GM21717 (cell line): Measurements from ENCODE around the gene GARIN5B.

ENCODE experiments used
- ATAC-seq: cut with Tn5 transposase; IDR thresholded peaks from one replicate; pipeline ENCODE4 v1.9.1; 2021; ENCODE audit warnings: mild to moderate bottlenecking, moderate library complexity; ENCODE audit not compliant: unreplicated experiment

The GARIN5B gene

DNA sequence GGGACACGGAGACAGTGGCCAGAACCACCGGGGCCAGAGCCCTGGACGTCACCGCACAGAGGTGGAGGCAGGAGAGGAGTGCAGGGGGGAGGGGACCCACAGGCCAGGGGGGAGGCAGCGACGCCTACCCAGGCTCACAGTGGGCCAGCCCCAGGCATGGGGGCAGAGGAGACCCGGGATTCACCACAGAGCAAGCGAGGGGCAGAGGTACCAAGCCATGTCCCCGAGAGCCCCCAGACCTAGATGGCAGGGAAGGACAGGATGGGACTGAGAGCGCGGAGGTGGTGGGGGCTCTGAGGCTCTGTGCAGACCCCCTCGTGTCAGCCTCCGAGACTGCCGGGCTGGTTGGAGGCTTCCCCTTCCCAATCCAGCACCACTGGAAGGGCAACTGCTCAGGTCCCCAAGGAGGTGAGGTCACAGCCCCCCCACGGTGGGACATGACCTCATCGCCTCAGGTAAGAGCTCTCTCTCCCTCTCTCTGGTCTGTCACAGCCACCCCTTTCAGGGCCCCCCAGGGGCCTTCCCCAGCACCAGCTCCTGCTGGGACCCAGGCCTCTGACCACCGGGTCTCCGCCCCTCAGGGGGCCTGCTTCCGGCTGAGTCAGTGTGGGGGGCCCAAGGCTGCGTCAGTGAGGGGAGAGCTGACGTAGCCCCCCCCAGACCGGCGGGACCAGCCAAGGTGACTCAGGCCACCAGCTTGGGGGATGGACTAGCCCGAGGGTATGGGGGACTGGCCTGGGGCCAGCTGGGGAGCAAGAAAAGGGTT, 9.4 kb upstream of the GARIN5B start:
- no peak for ATAC-seq

DNA sequence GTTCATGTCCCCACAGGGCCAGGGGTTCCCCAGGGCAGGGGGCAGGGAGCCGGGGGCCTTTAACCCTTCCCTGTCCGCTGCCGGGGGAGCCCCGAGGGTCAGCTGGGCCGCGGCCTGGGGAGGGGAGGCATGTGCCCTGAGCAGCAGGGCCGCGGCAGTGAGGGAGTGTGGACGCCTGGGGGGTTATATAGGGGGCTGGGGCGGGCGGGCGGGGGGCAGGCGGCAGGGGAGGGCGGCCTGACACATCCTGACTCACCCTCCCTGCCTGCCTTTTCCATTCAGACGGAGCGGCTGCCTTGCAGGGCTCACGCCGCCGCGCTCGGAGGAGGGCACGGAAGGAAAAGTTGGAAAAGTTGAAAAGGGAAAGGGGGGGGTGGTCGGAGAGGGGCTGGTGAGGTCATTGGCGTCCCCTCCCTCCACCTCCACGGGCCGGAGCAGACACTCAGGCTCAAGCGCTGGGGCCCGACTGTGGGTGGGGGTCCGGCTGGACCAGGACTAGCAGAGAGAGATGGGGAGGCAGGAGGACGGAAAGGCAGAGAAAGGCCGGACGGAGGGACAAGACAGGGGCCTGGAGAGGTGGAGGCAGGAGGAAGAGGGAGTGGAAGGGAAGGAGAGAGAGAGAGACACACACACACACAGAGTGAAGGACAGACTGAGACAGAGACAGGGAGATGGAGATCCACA, 7.4 kb upstream of the GARIN5B start, which contains the start of gene IL11:
TSS of gene IL11 (minus strand) at position 159 of the 684 bp plus-strand sequence. CDS start at position 6, 153 bp downstream.
- no peak for ATAC-seq

DNA sequence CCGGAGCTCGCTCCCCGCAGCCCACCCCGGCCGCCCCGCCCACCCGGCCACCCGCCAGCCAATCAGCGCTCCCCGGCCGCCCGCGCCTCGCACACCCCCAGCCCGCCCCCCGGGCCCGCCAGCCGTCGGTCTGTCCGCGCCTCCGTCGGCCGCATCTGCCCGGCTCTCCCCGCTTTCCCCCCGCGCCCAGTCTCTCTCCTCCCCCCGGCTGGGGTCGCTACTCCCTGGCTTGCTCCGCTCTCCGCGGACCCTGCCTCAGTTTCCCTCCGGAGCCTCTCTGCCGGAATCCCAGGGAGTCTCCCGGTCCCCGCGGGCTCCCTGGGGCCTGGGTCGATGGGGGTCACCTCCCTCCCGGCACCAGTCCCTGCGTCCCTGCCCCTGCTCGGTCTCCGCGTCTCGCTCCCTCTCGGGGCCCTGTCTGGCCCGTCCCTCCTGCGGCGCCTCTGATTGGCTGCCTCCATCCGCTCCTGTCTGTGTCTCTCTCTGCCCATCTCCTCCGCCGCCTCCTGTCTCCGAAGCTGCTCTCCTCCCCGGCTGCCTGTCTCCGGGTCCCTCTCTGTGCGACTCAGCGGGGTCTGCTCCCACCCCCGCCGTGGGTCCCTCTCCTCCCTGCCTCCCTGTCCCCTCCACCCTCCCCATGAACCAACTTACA, 6.7 kb upstream of the GARIN5B start:
- ATAC-seq = no peak

DNA sequence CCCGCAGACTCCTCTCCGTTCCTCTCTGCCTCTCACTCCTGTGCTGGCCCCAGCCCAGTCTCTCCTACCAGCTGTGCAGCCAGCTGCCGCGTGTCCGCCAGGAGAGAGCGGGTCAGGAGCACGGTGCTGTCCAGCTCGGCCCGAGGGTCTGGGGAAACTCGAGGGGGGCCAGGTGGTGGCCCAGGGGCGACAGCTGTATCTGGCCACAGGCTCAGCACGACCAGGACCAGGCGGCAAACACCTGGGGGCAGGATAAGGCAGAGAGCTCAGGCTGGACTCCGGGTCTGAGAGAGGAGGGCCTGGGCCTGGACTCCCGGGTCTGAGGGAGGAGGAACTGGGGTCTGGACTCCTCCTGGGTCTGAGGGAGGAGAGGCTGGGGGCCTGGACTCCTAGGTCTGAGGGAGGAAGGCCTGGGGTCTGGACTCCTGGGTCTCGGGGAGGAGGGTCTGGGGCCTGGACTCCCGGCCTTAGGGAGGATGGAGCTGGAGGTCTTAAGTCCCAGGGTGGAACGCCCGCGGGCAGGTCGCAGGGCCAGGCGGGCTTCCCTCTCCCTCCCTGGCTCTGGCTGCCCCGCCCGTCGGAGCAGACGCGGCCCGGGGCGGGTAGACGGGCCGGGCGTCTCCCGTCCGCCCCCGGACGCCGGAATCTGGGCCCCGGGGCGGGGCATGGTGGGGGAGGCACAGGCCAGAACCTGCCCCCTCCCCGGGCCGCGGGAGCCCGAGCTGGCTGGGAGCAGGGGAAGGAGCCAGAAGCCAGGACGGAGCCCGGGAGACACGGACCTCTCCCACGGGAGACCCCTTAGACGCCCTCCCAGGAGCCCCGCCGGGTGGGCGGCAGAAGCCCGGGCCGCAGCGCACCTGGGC, 5.9 kb upstream of the GARIN5B start:
- ATAC-seq = no peak

DNA sequence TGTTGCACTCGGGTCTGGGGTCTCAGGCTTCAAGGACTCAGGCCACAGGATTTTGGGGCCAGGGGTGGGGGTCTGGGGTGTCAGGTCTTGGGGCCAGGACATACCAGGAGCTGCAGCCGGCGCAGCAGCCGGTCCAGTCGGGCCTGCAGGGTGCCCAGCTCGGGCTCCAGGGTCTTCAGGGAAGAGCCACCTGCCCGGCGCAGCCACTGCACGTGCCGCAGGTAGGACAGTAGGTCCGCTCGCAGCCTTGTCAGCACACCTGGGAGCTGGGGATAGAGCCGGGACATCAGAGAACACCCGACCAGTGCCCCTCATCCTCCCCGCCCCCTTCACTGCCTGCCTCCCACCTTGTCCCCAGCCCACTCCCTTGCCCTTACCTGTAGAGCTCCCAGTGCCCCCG, 5.0 kb upstream of the GARIN5B start:
- no peak for ATAC-seq

DNA sequence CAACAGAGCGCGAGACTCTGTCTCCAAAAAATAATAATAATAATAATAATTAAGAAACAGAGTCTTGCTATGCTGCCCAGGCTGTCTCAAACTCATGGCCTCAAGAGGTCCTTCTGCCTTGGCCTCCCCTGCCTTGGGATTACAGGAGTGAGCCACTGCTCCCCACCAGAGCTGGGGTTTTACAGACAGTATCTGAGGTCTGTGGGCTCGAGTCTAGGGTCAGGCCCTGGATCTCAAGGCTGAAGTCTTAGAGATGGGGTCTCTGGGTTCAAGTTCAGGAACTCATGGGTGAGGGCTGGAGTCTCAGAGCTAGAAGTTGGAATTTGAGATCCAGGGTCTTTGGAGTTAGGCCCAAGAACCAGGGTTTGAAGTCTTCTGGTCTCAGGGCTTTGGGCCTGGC, 3.7 kb upstream of the GARIN5B start:
- no peak for ATAC-seq

DNA sequence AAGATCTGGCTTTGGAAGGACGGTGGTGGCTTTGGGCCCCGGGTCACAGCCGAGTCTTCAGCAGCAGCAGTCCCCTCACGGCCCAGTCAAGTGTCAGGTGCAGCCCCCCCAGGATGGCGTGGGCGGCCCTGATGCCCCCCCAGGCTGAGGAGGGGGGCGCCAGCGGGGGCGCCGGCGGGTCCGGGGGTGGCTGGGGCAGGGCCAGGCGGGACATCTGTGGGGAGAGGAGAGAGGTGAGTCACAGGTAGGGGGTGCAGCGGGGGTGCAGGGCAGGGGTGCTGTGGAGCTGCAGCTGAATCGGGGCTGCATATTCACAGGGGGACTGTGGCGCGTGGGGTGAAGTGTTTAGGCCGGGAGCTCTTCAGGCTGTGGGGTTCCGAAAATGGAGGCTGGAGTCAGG, 2.9 kb upstream of the GARIN5B start:
- no peak for ATAC-seq

DNA sequence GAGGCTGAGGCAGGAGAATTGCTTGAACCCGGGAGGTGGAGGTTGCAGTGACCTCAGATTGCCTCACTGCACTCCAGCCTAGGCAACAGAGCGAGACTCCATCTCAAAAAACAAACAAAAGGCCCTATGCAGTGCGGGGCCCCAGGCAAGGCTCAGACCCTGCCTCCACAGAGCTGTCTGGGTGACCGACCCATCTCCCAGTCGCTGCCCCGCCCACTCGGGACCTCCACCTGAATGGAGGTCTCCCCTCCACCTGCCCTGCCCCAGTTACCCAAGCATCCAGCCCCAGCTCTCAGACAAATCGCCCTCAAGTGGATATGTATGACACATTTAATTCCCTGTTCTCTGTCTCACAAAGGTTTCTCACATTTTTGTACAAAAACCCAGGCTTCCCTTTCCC, 2.2 kb upstream of the GARIN5B start:
- no peak for ATAC-seq

DNA sequence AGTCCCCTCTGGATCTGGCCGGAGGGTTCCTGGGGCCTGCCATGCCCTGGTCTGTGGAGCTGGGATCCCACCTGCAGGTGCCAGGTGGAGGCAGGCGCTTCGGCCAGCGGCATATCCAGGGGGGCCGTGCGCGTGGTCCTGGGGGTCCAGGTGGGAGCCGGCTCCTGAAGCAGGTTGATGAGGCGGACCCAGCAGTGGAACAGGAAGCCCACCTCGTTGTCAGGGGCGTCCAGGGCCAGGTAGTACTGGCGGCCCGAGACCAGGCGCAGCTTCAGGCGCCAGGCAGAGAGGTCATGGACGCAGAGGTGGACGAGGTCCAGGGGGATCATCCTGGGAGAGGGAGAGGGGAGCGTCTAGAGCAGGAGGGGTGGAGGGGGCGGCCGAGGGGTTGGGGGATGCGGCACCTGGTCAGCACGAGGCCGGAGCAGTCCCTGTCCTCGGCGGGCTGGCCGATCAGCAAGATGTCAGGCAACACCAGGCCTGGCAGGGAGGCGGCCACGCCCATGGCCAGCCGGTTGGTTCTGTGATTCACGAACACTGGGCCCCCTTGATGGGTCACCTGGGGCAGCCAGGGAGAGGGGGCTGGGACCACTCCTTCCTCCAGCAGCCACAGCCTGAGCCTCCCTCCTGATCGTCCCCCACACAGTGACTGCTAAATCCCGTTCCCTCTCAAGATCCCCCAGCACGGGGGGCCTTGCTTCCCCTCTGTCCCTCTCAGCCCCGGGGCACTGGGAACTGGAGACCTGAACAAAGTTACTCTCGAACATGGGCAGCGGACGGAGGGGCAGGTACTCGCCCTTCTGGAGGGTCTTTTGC, 678 bp downstream of the GARIN5B start:
- no peak for ATAC-seq

DNA sequence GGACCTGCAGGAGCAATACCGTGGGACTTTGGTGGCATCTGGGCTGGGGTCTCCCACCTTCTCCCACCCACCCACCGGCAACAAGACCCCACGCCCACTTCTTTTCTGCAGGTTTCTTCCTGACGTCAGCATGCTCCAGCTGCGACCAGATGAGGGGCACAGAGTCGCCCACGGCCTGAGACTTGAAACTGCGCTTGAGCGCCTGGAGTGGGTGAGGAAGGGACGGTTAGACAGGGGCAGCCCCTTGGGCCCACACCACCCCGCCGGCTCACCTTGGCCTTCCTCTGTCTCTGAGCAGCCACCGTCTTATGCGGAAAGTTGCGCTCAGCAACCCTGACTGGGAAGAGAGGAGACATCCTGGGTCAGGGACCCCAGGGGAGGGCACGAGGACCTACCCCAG, 2.2 kb downstream of the GARIN5B start:
- no peak for ATAC-seq

DNA sequence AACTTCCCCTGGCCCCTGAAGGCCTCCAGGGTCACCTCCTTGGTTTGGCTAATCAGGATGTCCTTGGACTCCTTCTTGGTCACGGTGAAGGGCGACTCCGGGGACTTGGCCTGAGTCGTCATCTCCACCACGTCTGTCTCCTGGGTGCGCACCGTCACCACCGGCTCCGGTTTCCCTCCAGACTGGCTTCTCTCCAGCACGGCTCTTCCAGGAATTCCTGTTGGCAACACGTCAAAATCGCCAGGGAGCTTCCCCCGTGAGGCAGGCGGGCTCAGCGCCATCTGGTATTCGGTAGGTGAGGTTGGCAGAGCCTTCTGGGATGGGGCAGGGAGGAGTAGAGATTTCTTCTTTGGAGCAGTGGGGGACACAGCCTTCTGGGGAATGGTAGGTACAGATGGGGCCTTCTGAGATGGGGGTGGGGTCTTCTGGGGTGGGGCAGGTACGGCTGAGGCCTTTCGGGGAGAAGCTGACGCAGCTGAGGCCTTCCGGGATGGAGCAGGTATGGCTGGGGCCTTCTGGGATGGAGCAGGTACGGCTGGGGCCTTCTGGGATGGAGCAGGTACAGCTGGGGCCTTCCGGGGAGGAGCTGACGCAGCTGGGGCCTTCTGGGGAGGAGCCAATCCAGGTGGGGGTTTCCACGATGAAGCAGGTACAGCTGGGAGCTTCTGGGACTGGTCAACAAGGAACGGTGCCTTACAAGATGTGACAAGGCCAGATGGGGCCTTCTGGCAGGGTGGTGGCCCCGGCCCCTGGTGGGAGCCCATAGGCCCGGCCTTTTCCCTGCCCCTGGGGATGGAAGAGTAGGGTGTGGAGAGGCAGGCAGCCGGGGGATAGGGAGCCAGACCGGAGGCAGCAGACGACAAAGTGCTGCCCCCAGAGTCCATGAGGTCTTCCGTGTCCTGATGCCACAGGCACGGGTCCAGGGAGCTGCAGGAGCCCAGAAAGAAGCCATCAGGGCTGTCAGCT, 3.8 kb downstream of the GARIN5B start:
- ATAC-seq = no peak

DNA sequence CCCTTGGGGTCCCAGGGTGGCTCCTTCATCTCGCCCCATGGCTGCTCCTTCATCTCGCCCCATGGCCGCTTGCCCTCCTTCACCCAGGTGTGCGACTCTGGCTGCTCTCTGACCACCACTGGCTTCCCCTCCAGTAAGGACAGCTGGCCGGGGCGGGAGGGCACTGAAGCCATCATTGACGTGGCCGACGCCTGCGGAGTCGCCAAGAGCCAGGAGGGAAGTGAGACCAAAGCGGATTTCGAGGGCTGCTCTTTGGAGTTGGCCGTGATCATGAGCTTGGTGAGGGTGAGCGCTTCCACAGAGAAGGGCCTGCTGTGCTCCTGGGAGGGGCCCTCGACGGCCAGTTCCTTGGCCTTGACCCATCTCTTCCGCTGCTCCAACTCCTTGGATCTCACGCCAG, 4.6 kb downstream of the GARIN5B start:
- ATAC-seq = no peak

DNA sequence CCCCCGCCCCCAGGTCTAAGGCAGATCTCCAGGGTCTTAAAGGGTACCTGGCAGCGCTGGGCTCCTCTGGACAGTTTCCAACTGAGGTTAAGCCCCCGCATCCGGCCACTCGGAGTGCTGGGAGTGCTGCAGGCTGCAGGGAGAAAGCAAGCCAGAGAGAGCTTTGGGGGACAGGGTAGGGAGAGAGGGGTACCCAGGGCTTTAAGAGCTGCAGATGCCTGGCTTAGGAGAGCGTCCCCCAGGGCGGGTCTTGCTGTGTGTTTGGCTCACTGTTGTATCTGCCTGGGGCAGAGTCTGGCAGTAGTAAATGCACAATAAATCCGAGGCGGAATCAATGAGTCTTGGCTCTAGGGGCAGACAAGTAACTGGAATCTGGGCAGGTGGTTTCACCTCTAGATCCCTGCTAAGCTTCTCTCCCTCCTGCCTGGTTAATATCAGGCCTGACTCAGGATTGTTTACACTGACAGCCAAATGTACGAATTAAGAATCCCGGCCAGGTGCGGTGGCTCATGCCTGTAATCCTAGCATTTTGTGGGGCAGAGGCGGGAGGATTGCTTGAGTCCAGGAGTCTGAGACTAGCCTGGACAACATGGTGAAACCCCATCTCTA, 7.7 kb downstream of the GARIN5B start:
- ATAC-seq = no peak

DNA sequence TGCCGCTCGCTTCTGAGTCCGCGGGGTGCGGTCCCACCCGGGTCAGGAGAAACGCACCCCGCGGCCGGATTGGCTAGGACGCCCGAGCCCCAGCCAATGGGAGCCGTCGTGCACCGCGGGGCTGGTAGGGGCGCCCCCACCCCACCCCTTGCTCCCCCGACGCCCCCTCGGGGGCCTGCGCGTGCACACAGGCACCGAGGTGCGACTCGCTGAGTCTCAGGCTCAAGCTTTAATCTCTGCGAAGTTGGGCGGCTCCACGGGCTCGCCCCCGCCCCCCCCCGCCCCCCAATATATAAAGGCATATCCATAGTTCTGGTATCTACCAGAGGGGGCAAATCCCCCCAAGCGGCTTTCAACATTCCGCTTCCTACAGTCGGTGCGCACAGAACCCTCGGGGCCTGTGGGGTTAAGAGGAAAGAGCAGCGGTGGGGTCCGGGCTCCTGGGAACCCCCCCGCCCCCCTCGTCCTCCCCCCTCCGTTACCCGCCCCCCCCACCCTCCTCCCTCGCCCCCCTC, 8.3 kb downstream of the GARIN5B start, which contains the start of gene COX6B2:
TSS of gene COX6B2 (minus strand) at position 22 of the 515 bp plus-strand sequence. CDS start 198 bp downstream, outside the sequence.
- no peak for ATAC-seq

DNA sequence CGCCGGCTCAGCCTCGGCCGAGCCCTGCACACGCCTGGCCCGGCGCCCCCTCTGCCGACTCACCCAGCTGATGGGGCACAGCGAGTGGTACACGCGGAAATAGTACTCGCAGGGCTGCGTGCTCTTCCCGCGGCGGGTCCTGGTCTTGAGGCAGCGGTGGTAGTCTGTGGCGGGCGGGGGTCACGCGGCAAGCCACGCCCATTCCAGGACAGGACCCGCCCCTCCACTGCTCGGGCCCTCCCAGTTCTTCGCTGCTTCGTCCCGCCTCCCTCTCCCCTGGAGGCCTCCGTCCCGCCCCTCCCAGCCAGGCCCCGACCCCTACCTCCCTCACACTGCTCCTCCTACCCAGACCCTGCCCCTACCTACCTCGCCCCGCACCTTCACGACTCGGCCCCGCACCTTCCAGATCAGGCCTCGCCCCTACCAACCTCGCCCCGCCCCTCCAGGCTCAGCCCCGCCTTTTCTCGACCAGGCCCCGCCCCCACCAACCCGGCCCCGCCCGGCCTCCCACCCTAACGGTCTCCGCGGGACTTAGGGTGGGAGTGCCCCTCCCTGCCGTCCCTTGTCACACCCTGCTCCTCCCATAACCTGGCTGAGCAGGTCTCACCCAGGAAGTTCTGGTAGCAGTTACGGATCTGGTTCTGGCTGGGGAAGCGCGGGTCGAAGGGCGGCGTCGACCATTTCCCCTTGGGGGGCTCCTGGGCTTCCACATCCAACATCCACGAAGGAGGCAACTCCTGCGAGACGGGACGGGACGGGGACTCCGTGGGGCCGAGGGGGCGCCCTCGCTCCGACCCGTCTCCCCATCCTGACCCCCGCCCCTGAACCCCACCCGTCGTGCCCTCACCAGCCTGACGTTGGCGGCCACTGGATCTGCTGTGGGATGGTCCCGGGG, 9.0 kb downstream of the GARIN5B start:
- ATAC-seq = no peak

DNA sequence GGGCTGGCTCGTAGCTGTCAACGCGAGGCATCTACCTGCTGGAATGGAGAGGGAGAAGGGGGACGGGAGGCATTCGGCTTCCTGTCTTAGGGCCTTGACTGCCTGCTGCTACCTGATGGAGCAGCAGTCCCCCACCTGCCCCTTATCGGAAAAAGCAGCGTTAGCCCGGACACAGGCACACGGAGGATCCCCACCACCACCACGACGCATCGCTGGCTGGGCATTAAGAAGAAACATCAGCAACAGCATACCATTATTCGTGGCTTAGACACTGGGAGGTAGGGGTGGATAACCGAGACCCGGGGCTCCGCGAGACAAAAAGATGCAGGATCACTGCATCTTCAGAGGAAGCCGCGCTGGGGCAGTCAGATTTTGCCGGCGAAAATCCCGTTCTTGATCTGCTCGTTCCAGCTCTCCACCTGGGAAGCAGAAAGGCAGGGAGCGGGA, 9.7 kb downstream of the GARIN5B start:
- ATAC-seq = no peak

DNA sequence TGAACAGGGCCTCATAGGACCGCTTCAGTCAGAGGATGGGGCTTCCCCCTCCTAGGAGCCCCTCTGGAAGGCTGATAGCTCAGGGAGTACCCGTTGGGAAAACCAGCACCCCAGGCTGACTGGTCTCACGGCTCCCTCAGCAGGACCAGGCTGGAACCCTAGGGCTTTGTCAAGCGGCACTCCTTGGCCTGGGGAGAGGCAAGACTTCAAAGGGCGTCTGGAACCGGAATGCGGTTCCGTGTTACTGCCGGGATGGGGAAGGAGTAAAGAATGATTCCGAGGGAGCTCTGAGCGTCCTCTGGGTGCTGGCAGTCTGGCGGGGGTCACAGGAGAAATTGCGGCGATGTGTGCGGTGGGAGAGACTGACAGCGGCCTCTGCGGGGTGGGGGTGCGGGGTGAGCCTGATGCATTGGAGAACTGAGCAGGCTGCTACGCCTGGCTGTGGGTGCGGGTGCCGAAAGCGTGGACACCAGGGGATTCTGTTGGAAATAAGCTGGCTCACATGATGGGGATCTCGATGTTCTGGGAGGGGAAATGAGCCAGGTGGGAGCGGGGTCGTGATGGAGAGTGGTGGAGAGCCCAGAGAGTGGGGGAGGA, 10.4 kb downstream of the GARIN5B start:
- ATAC-seq = no peak
